Thyroid gland (tissue), 4 donors: ENCODE results near the gene LILRA6. TPM values are rescaled to one million over a fixed set of nuclear protein-coding genes. Genes with fewer than 3 reads are reported as not detected.

Experiments used
- DNase-seq, 2 donors: peaks; one replicate each; pipeline ENCODE4 v3.0.0-alpha.2; 2019
- H3K27ac ChIP-seq, 3 donors: fragments of 200-600 bp; sonication (generic); 1 replicate in 2 of 3; 2 replicates in 1 of 3; pipeline ENCODE4 v1.5.1; 2016 to 2019; ENCODE audit warnings: mild to moderate bottlenecking in 1 of 3, moderate library complexity in 1 of 3
- H3K27me3 ChIP-seq: fragments of 200-600 bp; sonication (generic); one replicate; pipeline ENCODE4 v1.5.1; 2019
- H3K36me3 ChIP-seq, 2 donors: fragments of 200-600 bp; sonication (generic); one replicate each; pipeline ENCODE4 v1.5.1; 2016 to 2019
- H3K4me1 ChIP-seq, 2 donors: fragments of 200-600 bp; sonication (generic); one replicate each; pipeline ENCODE4 v1.5.1; 2017 to 2019
- H3K4me3 ChIP-seq, 3 donors: fragments of 200-600 bp; sonication (generic); replicated peaks in 1 of 3; 1 replicate in 2 of 3; 2 replicates in 1 of 3; pipeline ENCODE4 v1.5.1; 2016; ENCODE audit warnings: mild to moderate bottlenecking in 1 of 3
- H3K9me3 ChIP-seq: fragments of 200-600 bp; sonication (generic); one replicate; pipeline ENCODE4 v1.5.1; 2017
- CTCF ChIP-seq, 6 experiments: fragments of 200-600 bp in 3 of 6; fragments of 450-650 bp in 3 of 6; sonication (generic) in 3 of 6; IDR thresholded peaks; one replicate each; pipeline ENCODE4 v1.5.1; 2016 to 2019; ENCODE audit warnings: antibody characterized with exemption in 6 of 6, mild to moderate bottlenecking in 2 of 6, inconsistent platforms in 1 of 6, moderate library complexity in 1 of 6
- POLR2A ChIP-seq, 2 donors: fragments of 450-650 bp; IDR thresholded peaks; one replicate each; pipeline ENCODE4 v1.6.1; 2017; ENCODE audit warnings: antibody characterized with exemption in 2 of 2, mild to moderate bottlenecking in 2 of 2, moderate library complexity in 1 of 2
- WGBS, 2 donors: methylation state at CpG; one replicate each; pipeline ENCODE4 v1.1.5; 2017; 5-methylcytosine and 5-hydroxymethylcytosine counted together
- intact Hi-C: fragments of 100-400 bp; cut with DNase I; formaldehyde crosslinking; loops from one replicate; pipeline ENCODE4 v1.15.1; 2023
- total RNA-seq, 4 donors: library from RNA; depleted of rRNA; stranded (reverse); fragments of >200 nt; gene quantifications; one replicate each; pipeline ENCODE4 v1.2.3, GENCODE V29; 2016

LILRA6 gene
- total RNA-seq, 4 donors from 2014 or later, result 0.46 to 1.6 (median 1.1) TPM; not detected in 1

- no peak overlapping the region for H3K4me3 ChIP-seq
- no peaks in the 10 kb centered on the region for H3K9me3 ChIP-seq
- no peak overlapping the region for H3K27ac ChIP-seq
- no peaks in the 10 kb centered on the region for H3K27me3 ChIP-seq
- intact Hi-C loops, result no loop called here
- H3K36me3 ChIP-seq, result no peaks in the 10 kb centered on the region
- 63 to 67% methylated on average over 4 to 17 of the region's 26 CpGs for WGBS, 2 donors
- no peak for DNase-seq
- TF ChIP-seq POLR2A (IDR thresholded peaks at IDR 0.05) (no peak), CTCF (IDR thresholded peaks at IDR 0.05) (no peak)
- no peaks in the 10 kb centered on the region for H3K4me1 ChIP-seq
Observed at GRCh38 chr19:54255105-54255775, 12.7 kb upstream of the LILRA6 start.

GRCh38 chr19:54254195-54254906, 11.8 kb upstream of the LILRA6 start:
- Histone ChIP-seq H3K9me3 (no peaks in the 10 kb centered on the region), H3K36me3 (no peaks in the 10 kb centered on the region), H3K27me3 (no peaks in the 10 kb centered on the region), H3K27ac (no peak overlapping the region), H3K4me3 (no peak overlapping the region), H3K4me1 (no peaks in the 10 kb centered on the region)
- intact Hi-C loops, result no loop called here
- no peak for DNase-seq
- TF ChIP-seq CTCF (IDR thresholded peaks at IDR 0.05) (no peak), POLR2A (IDR thresholded peaks at IDR 0.05) (no peak)
- 47 to 50% methylated on average over 12 to 14 of the region's 17 CpGs for WGBS, 2 donors

DNA sequence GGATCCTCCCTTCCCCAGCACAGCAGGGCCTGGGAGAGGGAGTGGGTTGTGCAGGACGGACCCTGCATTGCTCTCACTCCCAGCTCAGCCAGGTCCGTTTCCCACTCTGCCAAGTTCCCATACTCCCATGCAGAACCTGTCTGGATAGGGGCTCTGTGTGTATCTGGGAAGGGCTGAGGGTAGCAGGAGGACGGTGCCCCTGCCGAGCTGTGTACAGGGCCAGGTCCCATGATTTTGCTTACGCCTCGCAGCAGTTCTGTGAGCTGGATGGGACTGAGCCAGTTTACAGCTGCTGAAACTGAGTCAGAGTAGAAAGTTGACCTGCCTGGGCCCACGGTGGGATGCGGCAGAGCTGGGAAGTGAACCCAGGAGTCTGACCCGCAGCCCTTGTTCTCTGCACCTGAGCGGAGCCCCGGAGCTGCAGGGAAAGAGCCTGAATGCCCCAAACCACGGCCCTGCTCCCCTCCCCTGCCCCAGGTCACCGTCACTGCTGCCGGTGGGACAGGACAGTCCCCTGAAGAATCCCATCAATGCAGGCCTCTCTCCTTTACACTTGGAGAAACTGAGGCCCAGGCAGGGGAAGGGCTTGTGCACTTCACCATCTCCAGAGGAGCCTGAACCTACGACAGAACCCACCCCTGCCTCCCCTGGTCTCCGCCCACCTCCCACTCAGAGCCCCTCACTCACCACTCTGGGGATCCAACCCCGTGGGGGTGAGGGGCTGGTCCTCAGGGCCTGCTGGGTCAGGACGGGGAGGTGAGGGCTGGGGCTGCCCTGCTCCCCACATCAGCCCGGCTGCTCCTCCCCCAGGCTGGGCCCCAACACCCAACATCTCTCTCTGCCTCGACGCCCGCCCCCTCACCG, 11.0 kb upstream of the LILRA6 start:
- Histone ChIP-seq H3K27me3 (no peaks in the 10 kb centered on the region), H3K4me3 (no peak overlapping the region), H3K36me3 (no peaks in the 10 kb centered on the region), H3K9me3 (no peaks in the 10 kb centered on the region), H3K4me1 (no peaks in the 10 kb centered on the region), H3K27ac (no peak overlapping the region)
- no peak for DNase-seq
- intact Hi-C loops, result no loop called here
- 57 to 62% methylated on average over 13 to 19 of the region's 23 CpGs for WGBS, 2 donors
- no peak for TF ChIP-seq POLR2A (IDR thresholded peaks at IDR 0.05)
- TF ChIP-seq CTCF (IDR thresholded peaks at IDR 0.05), result no peak

GRCh38 chr19:54252845-54253244, 10.3 kb upstream of the LILRA6 start:
- no peaks in the 10 kb centered on the region for H3K36me3 ChIP-seq
- intact Hi-C loops, result no loop called here
- no peaks in the 10 kb centered on the region for H3K4me1 ChIP-seq
- no peaks in the 10 kb centered on the region for H3K27me3 ChIP-seq
- no peak overlapping the region for H3K27ac ChIP-seq
- TF ChIP-seq CTCF (IDR thresholded peaks at IDR 0.05), result no peak
- WGBS, 2 donors, result 75 to 81% methylated on average over 9 to 11 of the region's 11 CpGs
- DNase-seq, result no peak
- no peak overlapping the region for H3K4me3 ChIP-seq
- H3K9me3 ChIP-seq, result no peaks in the 10 kb centered on the region
